TTC549 (cell line): ENCODE data around the gene RABGAP1L.
A peak's percentile ranks its signal among the peaks of the same experiment; 100 is the strongest.

Experiments used
- FAIRE-seq: peaks from 2 replicates; lab custom pipeline; 2012; peaks lifted over from hg19 to GRCh38; lab: Jason Lieb, UNC

The RABGAP1L gene

DNA sequence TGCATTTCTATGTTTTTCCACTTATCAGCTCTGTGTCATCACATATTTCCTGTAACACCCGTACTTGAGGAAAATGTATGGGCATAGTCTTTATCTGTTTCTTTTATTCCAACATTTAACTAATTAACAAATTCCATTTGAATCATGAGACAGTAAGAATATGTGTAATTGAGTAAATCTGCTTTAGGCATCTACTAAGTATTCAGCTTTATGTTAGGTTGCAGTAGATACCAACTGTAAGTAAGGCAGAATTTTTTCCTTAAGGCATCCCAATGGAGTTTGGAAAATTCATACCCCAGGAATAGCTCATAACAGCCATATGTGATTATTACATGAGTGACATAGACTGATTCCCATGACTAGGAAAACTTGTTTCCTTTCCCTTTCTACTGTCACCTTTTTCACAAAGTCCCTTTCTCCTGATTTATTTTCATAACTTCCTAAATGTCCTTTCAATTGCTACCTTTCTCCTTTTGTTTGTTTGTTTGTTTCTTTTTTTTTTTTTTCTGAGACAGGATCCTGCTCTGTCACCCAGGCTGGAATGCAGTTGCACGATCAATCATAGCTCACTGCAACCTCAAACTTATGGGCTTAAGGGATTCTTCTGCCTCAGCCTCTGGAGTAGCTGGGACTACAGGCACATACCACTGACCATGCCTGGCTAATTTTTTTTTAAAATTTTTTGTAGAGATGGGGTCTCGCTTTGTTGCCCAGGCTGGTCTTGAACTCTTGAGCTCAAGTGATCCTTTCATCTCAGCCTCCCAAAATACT, 780.6 kb downstream of the RABGAP1L start:
- no peak for FAIRE-seq

DNA sequence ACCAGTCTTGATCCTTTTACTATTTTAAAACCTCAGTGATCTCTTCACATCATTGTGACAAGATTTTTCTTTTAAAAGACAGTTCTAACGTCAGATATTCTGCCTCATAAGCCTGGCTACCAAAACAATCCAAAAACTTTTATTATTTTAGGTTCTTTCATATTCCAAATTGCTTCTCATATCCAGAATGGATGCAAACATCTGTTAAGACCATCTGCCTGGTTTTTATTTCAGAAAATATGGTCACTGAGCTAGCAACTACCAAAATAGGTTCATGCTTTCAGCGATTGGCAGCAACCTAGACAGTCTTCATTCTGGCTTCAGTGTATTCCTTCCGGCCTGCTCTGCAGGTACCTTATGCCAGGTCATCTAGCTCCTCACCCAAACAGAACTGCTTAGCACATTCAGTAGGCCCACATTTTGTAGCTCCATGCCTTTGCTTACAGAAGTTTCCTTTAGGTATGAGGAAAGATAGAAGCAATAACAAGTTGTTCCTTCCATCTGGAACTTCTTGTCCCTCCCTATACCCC, 781.4 kb downstream of the RABGAP1L start:
- no peak for FAIRE-seq

DNA sequence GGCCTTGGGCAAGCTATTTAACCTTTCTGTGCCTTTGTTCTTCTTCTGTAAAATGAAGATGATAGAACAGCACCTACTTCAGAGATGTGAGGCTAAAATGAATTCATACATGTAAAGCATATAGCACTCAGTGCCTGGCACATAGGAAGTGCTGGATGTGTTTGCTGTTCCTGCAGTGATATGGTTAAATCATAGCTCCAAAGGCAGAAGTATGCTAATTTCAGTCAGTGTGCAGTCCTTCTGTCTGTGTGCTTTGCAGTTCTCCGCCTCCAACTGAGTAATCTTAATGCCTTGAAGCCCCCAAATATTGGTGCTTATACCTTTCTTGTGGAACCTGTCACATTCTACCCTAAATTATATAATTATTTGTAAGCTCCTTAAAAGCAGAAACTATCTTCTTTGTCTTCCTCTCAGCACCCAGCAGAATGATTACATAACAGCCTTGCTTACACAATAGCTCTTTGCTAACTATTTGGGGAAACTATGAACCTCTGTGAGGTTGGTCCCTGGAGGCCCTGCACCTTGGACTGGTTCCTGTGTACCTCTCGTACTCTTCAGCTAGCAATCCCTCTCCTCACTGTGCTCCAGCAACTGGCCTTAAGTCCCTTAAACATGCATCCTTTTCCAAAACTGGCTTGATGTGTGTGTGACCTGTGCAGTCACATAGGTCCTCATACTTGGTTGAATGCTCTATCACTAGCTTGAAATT, 783.4 kb downstream of the RABGAP1L start:
- FAIRE-seq: no peak

DNA sequence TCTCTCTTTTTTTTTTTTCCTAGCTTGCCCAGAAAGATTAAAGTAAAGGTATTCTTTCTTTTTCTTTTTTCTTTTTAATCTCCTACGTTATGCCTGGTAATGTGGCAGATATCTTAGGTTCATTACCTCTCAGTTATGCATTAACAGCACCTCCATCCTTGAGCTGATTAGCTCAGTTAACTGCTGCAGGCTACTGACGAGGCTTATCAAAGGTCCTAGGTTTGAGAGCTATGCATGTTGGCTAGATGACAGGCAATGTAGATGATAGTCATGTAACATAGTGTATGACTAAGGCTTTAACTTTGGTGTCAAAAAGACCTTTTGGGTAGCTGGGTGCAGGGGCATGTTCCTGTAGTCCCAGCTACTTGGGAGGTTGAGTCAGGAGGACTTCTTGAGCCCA, 786.7 kb downstream of the RABGAP1L start:
- no peak for FAIRE-seq

DNA sequence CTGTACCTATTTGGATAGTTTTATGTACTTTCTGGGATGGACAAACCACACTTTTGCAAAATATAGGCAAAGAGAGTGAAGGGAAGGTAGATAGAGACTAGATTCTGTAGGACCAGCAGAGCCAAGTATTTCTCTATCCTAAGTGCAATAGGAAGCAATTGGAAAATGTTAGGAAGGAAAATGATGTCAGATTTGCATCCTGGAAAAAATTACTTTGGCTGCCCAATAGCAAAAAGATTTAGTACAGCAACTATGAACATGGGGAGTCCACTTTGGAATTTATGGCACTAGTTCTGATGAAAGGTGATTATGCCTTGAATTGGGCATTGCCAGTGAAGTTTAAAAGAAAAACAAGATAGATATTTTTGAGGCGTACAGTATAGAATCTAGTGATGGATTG, 789.7 kb downstream of the RABGAP1L start:
- no peak for FAIRE-seq

DNA sequence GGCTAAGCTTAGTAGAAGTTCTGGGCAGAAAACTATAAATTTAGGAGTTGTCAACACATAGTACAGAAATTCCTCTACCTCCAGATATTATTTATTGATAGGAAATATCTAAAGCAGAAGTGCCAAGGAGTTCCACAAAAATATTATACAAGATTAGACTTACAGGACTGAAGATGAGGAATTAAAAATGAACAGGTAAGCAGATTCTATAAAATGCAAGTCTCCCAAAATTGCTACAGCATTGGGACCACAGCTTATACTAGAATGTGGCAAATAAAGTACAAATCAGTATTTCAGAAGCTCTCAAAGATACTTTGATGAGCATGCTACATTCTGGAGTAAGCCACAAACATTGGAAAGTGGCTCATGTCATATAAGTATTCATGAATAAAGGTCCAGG, 790.3 kb downstream of the RABGAP1L start:
- FAIRE-seq: no peak

DNA sequence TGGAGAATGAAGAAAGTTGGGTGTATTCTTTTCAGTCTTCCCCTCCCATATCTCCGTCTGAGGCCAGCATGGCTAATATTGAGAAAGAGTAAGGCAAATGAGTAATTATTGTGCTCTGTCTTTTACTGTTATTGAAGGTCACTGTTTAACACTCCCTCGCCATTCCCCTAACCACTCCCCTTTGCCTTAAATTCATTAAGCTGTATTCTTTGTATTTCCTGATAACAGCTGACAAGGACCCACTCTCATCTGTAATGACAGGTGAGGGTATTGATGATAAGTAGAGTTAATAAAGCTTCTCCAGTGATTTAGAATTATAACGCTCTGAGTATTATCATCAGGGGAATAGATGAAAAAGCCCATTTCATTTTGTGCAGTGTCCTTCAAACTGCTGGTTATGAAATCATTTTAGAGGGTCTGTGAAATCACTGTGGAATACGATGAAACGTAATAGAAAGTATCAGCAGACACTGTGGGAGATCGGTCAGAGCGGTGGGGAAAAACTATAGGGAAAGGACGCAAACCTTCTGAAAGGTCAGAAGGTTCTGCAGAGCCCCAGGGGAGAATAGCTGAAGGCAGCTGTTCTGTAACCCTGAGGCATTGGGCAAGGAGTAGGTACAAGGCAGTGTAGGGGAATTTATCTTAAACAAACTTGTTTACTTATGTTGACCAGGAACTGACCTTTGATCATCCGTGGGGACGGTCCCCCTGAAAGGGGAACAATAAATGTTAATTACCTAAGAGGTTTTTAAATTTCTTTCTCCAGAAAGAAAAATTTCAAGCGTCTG, 794.2 kb downstream of the RABGAP1L start:
- no peak for FAIRE-seq

DNA sequence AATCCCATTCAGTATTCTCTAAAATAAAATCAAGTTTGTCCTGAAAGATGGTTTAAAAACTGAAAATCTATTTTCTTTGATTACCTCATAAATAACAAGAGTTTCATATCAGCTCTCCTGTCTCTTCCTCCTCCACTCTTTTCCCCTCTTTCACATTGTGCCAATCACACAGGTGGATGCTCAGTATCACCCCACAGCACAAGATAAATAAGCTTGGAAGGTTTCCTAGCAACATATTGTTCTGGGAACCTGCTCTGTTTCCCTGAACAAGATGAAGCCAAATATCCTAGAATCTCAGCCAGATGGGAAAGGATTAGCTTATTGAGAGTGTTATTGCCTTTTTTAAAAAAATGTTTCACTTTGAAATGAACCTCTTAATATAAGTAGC, 794.7 kb downstream of the RABGAP1L start:
- no peak for FAIRE-seq

DNA sequence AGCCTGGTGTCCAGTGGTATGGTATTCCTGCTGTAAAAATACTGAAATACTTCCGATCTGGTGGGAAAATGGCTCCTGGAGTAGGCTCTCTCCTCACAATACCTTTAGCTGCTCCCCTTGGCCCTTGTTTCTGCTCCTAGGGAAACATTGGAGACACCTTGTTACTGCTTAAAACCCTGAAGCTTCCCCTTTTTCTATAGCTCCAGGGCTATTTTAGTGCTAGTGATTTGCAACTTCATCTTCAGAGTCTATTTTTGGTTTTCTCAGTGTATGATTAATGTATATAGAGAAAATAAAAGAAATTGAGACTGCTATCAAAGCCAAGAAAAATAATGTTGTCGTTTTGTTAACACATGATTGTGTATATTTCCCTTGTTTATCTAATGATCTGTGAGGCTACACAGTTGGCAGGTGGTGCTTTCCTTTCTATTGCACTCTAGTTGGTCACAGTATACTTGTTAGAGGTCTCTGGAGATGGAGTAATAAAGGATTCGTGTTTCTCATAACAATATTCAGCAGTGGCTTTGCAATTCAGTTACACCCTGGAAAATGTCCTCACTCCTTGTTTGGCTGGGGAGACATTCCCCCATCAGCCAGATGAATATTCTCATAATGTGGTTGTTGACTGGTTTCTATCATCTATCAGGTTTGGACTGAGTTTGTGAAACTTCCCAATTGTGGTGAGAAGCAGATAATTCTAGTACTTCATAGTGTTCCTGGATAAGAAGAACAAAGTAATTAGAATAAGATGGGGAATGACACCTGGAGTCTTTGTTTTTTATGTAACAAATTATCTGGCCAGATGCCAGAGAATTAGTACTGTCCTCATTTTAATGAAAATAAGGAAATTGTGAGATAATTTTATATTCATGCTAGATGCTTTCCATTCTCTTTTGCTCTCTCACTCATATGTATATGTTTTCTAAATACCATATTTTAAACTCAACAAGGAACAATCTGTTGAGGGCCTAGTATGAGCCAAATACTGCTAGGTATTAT, 795.6 kb downstream of the RABGAP1L start:
- FAIRE-seq: no peak

DNA sequence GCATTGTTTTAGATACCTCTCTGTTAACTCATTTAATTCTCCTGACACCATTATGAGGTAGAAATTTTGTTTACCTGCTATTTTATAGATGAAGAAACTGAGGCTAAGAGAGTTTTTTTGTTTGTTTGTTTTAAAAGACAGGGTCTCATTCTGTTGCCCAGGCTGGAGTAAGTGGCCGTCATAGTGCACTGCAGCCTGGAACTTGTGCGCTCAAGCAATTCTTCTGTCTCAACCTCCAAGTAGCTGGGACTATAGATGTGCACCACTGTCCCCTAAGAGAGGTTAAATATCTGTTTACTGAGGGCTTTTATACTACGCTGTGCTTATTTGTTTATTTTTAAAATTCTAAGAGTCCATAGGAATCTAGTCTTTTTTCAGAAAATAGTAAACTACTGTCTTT, 796.8 kb downstream of the RABGAP1L start:
- no peak for FAIRE-seq

DNA sequence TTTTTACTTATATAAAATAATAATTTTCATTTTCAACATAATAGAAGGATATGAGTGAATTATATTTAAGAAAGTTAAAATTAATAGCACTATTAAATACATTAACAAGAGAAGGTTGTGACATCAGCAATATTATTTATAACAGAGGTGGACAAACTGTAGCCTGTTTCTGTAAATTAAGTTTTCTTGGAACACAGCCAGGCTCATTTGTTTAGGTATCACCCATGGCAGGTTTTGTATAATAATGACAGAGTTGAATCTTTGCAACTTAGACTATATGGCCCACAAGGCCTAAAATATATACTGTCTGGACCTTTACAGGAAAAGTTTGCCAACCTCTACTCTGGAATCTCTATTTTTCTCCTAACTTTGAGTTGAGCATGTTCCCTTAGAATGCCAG, 797.7 kb downstream of the RABGAP1L start:
- FAIRE-seq: no peak

DNA sequence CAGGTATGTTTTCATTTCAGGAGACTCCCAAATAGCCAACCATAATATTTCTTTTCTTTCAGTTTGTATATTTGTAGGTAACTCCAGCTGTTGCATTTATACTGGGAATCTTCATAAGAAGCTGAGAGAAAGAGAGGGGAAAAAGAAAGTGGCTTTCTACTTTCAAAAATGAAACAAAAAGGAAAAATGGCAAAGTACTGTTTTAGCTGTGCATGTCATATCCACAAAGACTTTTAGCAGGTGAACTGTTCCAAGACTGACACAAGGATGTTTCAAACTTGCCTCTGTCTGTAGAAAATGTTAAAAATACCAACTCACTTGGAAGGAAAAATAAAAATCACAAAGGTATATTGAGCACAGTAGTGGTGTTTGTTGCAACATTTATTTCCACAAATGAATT, 798.5 kb downstream of the RABGAP1L start:
- FAIRE-seq: no peak

DNA sequence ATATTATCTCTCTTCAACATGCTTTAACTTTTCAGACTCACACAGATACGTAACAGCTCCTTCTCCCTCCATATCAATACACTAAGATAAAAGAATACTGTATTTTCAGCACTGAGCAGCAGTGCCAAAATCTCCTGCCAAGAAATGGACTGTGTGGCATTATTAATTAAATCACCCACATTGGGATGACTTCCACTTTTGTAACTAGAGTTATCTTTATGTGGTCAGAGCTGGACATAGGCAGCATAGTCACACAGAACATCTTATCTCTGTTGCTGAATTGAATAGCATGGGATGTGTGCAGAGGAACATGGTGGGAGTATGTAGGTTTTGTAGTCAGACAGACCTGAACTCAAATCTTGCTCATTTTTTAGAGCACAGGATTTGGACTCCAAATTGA, 799.1 kb downstream of the RABGAP1L start:
- no peak for FAIRE-seq

DNA sequence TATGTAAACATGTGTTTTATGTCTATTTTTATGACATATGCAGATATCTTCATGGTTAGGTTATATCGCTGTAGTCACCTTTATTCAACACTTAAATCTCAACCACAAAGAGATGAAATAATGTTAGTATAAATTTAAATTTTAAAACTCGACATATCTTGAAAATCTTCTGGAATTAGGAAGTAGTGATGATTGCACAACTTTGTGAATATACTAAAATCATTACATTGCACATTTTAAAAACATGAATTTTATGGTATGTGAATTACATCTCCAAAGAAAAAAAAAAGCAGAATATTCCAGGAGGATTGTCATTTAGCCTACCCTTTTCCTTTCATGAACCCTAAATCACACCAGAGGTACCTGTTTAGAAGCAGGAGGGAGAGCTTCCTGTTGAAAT, 801.0 kb downstream of the RABGAP1L start:
- peak; percentile 26 for FAIRE-seq

DNA sequence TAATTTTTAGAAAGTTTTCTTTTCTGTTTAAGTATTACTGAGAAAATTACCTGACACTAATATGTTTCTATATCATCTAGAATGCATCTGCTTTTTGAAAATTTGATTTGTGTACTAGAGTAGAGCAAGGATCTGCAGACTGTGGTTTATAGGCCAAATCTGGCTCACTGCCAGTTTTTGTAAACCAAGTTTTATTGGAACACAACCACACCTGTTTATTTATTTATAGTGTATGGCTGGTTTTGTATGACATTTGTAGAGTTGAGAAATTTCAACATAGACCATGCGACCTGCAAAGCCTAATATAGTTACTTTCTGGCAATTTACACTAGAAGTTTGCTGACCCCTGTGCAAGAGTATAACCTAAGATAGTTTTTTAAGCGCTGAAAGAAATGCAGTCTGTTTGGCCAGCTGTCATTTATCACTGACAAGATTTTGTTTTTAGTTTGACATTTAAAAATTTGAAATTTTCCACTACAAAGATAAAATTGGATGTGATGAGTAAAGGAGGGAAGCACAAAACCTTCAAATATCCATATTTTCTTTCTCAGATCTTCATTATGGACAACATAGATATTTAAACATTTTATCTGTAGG, 804.3 kb downstream of the RABGAP1L start:
- no peak for FAIRE-seq

DNA sequence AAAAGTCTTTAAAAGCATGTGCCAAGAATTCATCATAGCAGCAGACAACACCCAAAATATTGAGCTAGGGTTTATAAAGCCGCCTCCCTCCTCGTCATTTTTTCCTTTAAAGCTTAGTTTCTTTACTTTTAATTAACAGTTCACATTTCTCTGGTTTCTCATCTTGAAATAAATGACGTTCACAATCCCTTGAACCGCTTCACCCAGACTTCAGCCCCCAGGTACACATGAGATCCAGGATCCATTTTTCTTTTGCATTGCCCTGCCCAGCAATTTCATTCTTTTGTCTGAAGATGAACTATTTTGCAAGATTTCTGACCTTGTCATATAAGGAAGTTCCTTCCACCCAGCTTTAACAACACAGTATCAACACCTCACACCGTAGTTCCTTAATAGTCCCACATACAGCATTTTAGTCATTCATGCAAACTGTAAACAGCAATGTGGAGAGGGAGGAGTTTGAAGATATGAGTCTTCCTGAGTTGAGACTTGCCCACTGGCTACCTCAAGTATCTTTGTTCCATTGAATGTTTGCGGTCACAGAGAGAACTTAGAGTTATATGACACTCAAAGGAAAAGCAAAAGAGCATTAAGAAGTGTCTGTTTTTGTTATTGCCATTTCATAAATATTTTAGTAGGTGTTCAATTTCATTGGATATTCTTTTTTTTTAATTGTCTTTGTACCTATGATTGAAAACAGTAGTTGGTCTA, 805.1 kb downstream of the RABGAP1L start:
- no peak for FAIRE-seq

DNA sequence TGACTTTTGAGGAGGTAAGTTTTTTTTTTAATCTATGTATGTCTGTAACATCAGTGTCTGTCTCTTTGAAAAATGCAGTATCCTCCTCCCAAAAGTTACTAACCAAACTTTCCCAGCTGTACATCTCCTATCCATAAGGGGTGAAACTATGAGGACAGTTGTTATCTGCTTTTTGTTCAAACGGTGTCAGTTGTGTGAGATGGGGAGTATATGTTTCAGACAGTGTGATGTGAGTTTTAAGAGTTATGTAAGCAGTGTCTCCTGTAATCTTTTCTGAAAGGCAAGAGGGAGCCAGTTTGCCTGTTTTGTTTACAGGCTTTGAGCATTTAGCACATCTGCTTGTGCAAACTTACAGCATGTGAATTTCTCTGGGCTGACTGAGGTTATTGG, 805.6 kb downstream of the RABGAP1L start:
- FAIRE-seq: no peak

DNA sequence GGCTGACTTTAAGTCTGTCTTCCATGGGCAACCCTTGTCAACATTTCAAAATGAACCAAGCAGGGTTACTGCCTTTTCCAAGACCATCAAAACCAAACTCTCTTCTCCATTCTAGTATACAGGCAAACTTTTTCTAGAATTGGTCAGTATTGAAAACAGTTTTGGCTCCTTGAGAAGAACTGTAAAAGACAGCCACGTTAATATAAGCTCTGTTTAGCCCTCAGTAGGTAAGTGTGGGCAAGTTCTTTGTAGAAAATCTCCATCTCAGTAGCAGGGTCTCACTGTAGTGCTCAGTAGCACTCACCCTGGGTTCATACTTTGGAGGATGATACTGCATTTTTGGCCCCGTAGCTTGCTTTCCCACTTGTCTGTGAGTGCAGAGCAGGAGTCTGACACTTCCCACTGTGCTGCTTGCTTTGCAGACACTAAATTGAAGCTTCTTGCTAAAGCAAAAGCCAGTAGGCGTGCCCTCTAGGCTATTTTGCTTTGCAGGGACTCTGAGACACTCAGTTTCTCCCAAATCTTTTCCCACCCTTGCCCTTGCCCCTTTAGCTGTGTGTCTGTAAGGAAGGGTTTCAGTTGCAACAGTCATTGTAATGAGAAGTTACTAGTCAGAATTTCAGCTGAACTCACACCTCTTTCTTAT, 806.2 kb downstream of the RABGAP1L start:
- no peak for FAIRE-seq

DNA sequence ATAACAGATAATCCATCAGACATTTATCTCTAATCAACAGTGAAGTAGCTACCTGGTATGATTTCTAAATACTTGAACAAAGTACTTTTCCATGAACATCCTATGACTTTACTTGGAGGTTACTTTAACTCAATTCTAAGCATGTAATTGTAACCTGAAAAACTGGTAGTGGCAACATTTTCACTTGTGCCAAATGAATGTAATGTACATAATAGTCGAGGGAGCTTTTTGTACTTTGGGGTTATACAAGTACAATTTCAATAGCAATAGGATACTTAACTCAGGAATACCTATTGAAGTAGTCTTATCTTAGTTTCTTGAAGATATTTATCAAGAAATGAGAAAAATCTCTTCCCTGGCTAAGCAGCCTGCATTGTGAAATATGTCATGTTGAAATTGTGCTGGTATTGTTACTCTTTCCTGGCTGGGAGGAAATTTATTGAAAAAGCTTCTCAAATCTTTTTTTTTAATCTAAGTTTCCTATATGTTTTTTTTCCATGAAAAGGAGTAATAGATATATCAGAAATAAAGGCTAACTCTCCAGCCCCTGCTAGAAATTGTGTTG, 806.8 kb downstream of the RABGAP1L start:
- FAIRE-seq: no peak
